Breast epithelium (tissue), 3 donors: ENCODE results near the gene CDH4.

Experiments used
- POLR2A ChIP-seq: fragments of 450-650 bp; IDR thresholded peaks from one replicate; pipeline ENCODE4 v1.6.1; 2016; ENCODE audit warnings: antibody characterized with exemption, mild to moderate bottlenecking, moderate library complexity
- TF ChIP-seq, protein P1 (sequence below), 3 donors: fragments of 450-650 bp; IDR thresholded peaks; one replicate each; pipeline ENCODE4 v1.5.1; 2016 to 2017; ENCODE audit warnings: antibody characterized with exemption in 3 of 3, mild to moderate bottlenecking in 3 of 3, moderate library complexity in 3 of 3

- TF ChIP-seq, protein P1, sequence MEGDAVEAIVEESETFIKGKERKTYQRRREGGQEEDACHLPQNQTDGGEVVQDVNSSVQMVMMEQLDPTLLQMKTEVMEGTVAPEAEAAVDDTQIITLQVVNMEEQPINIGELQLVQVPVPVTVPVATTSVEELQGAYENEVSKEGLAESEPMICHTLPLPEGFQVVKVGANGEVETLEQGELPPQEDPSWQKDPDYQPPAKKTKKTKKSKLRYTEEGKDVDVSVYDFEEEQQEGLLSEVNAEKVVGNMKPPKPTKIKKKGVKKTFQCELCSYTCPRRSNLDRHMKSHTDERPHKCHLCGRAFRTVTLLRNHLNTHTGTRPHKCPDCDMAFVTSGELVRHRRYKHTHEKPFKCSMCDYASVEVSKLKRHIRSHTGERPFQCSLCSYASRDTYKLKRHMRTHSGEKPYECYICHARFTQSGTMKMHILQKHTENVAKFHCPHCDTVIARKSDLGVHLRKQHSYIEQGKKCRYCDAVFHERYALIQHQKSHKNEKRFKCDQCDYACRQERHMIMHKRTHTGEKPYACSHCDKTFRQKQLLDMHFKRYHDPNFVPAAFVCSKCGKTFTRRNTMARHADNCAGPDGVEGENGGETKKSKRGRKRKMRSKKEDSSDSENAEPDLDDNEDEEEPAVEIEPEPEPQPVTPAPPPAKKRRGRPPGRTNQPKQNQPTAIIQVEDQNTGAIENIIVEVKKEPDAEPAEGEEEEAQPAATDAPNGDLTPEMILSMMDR (IDR thresholded peaks at IDR 0.05), result no peak
- TF ChIP-seq POLR2A, result no peak
These were observed 567.4 kb downstream of the CDH4 start for GRCh38 chr20:61819574-61819846.
